Effector CD8-positive, alpha-beta T cell (primary cell): Measurements from ENCODE around the gene SULT1E1.
A peak's percentile ranks its signal among the peaks of the same experiment; 100 is the strongest.
"Not testable (repeated sequence)": the region's sequence is repeated elsewhere in the genome, so short reads cannot be mapped to it uniquely, and the experiment has no call there.

Source experiments
- DNase-seq: peaks from one replicate; lab custom pipeline; 2025; lab: John Stamatoyannopoulos, UW

The SULT1E1 gene

DNA sequence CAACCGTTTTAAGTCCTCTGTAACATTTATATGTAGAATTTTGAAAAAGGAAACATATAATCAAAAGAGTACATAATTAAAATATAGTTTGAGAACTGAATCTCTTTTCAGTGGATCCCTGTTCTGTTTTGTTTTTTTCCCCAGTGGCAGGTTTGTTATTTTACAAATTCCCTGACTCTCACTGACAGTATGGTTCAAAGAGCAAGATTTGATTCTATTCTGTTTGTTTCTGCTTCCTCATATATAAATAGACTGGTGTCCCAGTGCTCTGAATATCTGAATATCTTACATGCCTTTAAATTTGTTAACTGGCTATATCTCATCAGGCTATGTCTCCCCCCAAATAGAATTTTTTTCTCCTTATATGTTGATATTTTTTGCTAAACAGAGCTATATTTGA lies 16.6 kb downstream of the SULT1E1 start:
- no peak for DNase-seq

GRCh38 chr4:69838977-69839376 lies 21.0 kb downstream of the SULT1E1 start:
- DNase-seq: no peak

- DNase-seq: no peak
Measured at GRCh38 chr4:69836287-69836686, 23.7 kb downstream of the SULT1E1 start.

DNA sequence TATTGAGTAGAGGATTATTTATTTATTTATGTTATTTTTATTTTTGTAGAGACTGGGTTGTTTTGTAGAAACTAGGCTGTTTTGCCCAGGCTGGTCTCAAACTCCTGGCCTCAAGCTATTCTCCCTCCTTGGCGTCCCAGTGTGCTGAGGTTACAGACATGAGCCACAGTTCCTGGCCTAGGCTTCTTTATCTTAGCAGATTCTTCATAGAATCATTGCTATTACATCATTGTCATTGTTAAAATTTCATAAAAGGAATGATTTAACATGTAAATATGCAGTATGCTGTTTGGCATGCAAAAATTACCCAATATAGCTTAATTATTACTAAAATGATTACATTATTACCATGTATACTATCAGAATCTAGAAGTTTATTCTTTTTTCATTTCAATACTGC lies 24.2 kb downstream of the SULT1E1 start:
- no peak for DNase-seq

DNA sequence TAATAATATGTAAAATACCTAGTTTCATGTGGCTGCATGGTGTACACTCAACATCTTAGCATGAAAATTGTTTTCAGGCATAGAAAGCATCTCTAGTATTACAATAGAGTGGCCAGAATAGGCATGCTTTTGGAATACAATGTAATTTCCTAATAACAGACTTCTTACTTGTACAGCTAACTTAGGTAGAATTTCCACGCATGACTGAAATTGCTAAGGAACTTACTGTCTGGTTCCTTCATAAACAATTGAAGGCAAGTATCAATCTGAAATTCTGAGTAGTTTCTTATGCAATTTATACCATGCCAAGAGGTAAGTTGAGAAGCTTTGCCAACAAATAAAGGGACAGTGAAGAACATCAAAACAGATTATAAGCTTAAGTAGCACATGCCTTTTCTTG lies 26.7 kb downstream of the SULT1E1 start:
- DNase-seq: no peak

- DNase-seq: no peak
Measured at GRCh38 chr4:69832326-69833030, 27.5 kb downstream of the SULT1E1 start.

DNA sequence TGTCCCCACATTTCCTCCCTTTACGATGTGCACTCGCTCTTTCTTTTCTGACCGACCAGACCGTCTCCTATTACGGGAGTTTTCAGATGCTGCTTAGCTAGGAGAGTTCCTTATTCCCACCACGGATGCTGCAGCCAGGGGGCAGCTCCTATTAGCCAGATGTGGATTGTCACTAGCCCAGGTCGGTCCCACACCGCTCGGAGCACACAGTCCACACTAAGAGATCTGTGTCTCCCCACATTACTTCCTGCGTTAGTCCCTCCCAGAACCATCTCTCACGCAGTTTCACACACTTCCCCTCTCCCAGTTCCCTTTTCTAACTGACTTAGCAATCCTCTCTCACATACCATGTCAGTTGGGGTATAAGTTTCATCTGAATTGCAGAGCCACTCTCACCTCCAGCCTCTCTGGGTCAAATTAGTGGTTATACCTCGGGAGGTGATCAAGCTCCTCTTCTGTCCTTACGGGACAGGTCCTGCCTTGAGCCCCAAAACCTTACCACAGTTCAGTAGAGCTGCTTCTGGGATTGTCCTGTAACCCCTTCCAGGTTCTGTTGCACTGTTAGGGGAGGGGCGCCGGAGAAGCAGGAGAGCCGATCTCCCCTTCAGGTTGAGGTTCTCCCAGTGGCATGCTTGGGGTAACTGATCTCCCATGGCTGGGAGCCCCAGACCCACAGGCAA lies 28.2 kb downstream of the SULT1E1 start:
- DNase-seq: no peak

DNA sequence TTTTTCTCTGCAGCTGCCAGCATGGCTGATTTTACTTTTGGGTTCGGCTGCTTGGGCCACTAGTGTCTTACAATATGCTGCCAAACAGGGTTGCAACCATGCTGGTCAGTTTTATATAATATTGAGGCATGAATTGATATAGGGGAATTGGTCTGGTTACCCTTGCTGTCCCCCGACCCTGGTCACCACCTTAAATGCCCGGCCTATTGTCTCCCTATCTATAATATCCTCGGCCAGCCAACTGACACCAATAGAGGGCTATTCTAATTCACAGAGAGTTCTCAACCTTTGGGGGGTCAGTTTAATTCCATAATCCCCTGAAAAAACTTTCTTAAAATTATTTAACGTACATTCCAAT lies 28.7 kb downstream of the SULT1E1 start:
- no peak for DNase-seq

DNA sequence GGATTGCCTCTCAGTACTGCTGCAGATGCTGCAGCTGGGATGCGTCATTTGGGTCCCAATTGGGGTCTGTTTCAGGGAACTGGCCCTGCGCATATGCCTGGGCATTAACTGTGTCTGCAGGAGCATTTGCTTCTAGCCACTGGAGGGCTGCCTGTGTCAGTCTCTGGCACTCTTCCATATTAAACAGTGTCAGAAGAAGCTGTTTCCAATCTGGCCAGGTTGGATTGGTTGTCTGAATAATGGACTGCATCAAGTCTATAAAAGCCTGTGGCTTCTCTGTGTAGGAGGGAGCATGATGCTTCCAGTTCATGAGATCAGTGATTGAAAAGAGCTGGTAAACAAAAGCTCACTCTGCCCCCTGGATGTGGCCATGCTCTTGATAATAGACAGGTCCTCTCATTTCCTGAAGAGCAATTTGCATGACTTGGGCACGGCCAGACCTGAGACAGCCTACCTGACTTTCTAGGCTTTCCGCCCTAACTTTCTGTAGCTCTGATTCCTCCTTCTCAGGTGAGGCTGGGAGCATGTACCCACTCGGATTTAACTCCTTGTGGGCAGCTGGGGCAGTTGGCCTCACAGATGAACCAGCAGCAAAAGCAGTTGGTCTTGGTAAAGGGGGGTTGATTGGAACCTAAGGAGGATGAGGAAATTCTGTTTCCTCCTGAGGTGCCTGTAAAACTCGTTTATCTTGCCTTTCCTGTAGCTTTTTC lies 29.2 kb downstream of the SULT1E1 start:
- DNase-seq: no peak

- DNase-seq: no peak
Measured at GRCh38 chr4:69830192-69830559, 29.8 kb downstream of the SULT1E1 start.

DNA sequence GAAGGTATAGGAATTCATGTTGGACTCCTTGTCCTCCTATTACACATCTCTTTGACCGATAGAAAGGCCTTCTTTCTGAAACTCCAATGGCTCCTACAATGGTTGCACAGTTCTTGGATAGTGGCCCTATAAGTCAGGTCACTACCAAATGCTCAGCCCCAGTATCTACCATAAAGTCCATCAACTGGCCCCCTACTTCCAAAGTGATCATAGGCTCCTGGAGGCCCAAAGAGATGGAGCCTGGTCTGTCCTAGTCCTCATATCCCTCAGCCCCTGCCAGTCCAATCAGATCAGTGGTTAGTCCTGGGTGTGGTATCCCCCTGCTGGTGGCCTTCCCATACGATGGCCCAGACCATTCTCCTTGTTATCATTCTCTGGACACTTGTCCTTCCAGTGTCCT lies 30.3 kb downstream of the SULT1E1 start:
- DNase-seq: no peak

- DNase-seq: no peak
Measured at GRCh38 chr4:69828828-69829227, 31.1 kb downstream of the SULT1E1 start.

DNA sequence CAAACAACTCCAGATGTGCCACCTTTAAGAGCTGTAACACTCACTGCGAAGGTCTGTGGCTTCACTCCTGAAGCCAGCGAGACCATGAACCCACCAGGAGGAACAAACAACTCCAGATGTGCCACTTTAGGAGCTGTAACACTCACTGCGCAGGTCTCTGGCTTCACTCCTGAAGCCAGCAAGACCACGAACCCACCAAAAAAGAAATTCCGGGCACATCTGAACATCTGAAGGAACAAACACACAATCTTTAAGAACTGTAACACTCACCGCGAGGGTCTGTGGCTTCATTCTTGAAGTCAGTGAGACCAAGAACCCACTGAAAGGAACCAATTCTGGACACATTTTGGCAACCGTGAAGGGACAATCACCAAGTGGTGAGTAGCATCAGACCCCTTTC lies 34.9 kb downstream of the SULT1E1 start:
- DNase-seq: not testable (repeated sequence)

GRCh38 chr4:69823481-69824186 lies 36.3 kb downstream of the SULT1E1 start:
- DNase-seq: peak; percentile 24

- DNase-seq: no peak
Measured at GRCh38 chr4:69823048-69823447, 36.9 kb downstream of the SULT1E1 start.

DNA sequence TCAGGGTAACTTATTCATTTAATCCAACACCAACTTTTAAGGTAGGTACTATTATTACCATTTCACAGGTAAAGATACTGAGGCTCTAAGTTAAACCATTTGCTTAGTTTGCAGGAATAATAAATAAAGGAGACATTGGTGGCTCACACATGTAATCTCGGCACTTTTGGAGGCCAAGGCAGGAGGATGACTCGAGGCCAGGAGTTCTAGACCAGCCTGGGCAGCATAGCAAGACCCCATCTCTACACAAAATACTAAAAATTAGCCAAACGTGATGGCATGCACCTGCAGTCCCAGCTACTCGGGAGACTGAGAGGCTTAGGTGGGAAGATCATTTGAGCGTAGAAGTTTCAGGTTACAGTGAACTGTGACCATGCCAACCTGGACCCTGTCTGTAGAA lies 37.7 kb downstream of the SULT1E1 start:
- no peak for DNase-seq

GRCh38 chr4:69818060-69818639 lies 41.8 kb downstream of the SULT1E1 start:
- DNase-seq: no peak

- DNase-seq: no peak
Measured at GRCh38 chr4:69816236-69816635, 43.7 kb downstream of the SULT1E1 start.

- no peak for DNase-seq
Measured at GRCh38 chr4:69813628-69814027, 46.3 kb downstream of the SULT1E1 start.

GRCh38 chr4:69811166-69811565 lies 48.8 kb downstream of the SULT1E1 start:
- no peak for DNase-seq

- DNase-seq: no peak
Measured at GRCh38 chr4:69800599-69800998, 59.3 kb downstream of the SULT1E1 start.

DNA sequence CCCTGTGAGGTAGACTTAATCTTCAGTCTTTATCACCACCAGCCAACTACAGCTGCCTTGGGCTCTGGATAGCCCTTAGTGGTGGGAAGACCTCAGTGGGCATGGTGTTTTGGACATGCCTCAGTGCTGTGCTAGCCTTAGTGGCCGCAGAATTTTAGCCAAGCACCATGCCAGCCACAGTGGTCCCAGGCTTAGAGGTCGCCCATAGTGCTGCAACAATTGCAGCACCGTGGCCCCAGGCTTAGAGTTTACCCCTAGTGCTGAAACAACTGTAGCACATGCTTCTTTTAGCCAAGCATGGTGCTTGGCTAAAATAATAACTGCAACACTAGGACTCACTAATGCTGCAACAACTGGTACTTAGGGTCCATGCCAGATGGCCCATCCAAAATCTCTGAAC lies 60.6 kb downstream of the SULT1E1 start:
- DNase-seq: no peak
